Progenitor cell of endocrine pancreas (in vitro differentiated cells): ENCODE data around the gene MRM1. TPM values are rescaled to one million over a fixed set of nuclear protein-coding genes. Genes with fewer than 3 reads are reported as not detected.
A peak's percentile ranks its signal among the peaks of the same experiment; 100 is the strongest.

ENCODE experiments used
- DNase-seq: peaks from one replicate; pipeline ENCODE4 v3.0.0; 2021; ENCODE audit warnings: low spot score; ENCODE audit not compliant: unreplicated experiment
- H3K27ac Mint-ChIP-seq: 2 replicates; pipeline ENCODE4 v1.8.0; 2021; ENCODE audit warnings: mild to moderate bottlenecking, moderate library complexity, mixed read lengths
- H3K27me3 Mint-ChIP-seq: 2 replicates; pipeline ENCODE4 v1.8.0; 2021; ENCODE audit warnings: mixed read lengths
- H3K36me3 Mint-ChIP-seq: 2 replicates; pipeline ENCODE4 v1.8.0; 2022; ENCODE audit warnings: mixed read lengths; ENCODE audit not compliant: insufficient read depth
- H3K4me1 Mint-ChIP-seq: 2 replicates; pipeline ENCODE4 v1.8.0; 2021; ENCODE audit warnings: low read depth, mixed read lengths
- H3K4me3 Mint-ChIP-seq: 2 replicates; pipeline ENCODE4 v1.8.0; 2021; ENCODE audit warnings: low read depth, mild to moderate bottlenecking, moderate library complexity, mixed read lengths
- H3K9me3 Mint-ChIP-seq: 2 replicates; pipeline ENCODE4 v1.8.0; 2021; ENCODE audit warnings: low read depth, mixed read lengths
- total RNA-seq: library from RNA; stranded (reverse); gene quantifications from 2 replicates; pipeline ENCODE4 v1.2.1, GENCODE V29; 2021
- TF ChIP-seq, protein P1 (sequence below): fragments of 200-600 bp; sonication (generic); IDR thresholded peaks from one replicate; pipeline ENCODE4 v1.5.0; 2021; ENCODE audit warnings: antibody characterized with exemption, mild to moderate bottlenecking; ENCODE audit not compliant: unreplicated experiment

The MRM1 gene
- total RNA-seq, 1 donor from 2014 or later = 6.6 TPM

DNA sequence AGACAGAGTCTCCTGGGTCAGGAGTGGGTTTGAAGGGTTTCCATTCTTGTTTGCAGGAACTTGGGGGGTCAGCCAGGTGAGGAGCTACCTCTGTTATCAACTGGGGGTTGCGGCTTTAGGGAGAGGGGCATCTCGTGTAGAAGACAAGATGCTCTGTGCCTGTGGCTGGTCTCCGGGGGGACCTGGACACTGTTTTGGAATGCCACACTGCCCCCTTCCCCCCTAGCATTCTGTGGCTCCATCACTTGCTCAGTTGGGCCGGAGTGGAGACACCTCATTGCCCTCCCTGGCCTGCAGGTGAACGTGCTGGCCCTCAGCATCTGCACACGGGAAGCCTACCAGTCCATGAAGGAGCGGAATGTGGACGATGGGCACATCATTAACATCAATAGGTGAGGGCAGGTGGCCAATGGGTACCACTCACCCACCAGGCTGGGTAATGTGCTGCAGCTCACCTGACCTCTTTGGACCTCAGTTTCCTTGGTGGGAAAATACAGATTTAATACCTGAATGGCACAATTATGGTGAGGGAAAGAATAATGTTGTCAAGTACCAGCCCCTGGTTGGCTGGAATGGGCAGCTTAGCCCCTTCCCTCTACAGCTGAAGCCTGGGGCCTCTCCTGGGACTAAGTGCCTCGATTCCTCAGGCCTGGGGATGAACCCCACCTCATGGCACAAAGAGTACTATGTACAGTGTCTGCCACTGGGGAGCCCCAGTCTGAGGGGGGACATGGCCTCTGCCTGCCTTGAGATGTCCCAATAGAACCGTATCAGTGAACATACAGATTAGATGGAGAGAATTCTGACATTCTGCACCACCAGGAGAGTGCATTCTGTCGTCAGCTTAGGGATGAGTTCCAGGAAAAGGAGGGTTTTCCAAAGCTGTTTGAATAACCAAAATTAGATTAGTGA lies 3.3 kb upstream of the MRM1 start:
- H3K36me3 Mint-ChIP-seq = peaks cover 1% of the 10 kb centered on the region
- TF ChIP-seq, protein P1, sequence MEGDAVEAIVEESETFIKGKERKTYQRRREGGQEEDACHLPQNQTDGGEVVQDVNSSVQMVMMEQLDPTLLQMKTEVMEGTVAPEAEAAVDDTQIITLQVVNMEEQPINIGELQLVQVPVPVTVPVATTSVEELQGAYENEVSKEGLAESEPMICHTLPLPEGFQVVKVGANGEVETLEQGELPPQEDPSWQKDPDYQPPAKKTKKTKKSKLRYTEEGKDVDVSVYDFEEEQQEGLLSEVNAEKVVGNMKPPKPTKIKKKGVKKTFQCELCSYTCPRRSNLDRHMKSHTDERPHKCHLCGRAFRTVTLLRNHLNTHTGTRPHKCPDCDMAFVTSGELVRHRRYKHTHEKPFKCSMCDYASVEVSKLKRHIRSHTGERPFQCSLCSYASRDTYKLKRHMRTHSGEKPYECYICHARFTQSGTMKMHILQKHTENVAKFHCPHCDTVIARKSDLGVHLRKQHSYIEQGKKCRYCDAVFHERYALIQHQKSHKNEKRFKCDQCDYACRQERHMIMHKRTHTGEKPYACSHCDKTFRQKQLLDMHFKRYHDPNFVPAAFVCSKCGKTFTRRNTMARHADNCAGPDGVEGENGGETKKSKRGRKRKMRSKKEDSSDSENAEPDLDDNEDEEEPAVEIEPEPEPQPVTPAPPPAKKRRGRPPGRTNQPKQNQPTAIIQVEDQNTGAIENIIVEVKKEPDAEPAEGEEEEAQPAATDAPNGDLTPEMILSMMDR = no peak
- H3K27me3 Mint-ChIP-seq = no peaks in the 10 kb centered on the region
- H3K4me1 Mint-ChIP-seq = peaks cover 15% of the 10 kb centered on the region
- H3K27ac Mint-ChIP-seq = no peak overlapping the region
- no peak overlapping the region for H3K4me3 Mint-ChIP-seq
- no peak for DNase-seq
- H3K9me3 Mint-ChIP-seq = no peaks in the 10 kb centered on the region

DNA sequence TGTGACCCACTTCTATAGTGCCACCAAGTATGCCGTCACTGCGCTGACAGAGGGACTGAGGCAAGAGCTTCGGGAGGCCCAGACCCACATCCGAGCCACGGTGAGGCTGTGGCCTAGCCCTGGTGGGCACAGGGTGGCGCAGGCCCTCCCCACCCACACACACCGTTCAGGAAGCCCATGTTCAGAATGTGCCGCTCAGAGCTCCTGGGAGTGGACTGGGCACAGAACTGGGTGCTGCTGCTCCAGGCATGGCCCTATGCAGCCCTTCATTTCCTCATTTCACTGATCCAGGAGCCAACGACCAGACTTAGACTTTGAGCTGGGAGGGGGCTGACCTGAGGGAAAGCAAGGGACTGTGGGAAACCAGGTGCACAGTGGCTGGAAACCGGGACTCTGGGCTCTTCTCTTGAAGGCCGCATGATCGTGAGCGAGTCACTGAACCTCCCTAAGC lies 2.4 kb upstream of the MRM1 start:
- Mint-ChIP-seq H3K36me3 (peaks cover 1% of the 10 kb centered on the region), H3K4me3 (no peak overlapping the region), H3K27me3 (no peaks in the 10 kb centered on the region), H3K9me3 (no peaks in the 10 kb centered on the region), H3K4me1 (peaks cover 14% of the 10 kb centered on the region), H3K27ac (no peak overlapping the region)
- DNase-seq = no peak
- TF ChIP-seq, protein P1 = no peak

DNA sequence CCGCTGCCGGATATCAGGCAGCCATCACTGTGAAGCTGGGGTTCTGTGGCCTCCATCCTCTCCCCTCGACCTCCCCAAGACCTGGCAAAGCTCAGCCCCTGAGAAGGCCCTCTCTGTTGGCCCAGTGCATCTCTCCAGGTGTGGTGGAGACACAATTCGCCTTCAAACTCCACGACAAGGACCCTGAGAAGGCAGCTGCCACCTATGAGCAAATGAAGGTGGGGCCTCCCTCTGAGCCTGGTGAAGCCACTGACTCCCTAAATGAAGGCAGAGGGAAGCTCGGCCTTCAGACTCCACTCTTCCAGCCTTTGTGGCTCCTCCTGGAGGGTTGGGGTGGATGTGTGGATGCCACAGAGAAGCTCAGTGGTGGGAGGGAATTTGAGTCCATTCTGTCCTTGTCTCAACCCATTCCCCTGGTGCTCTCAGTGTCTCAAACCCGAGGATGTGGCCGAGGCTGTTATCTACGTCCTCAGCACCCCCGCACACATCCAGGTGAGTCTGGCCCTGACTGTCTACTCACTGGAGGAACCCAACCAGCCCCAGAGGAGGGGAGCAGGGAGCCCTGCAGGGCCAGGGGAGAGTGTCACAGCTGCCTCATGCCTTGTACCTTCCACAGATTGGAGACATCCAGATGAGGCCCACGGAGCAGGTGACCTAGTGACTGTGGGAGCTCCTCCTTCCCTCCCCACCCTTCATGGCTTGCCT lies 1.7 kb upstream of the MRM1 start:
- peak overlapping the region; percentile 10 for H3K27ac Mint-ChIP-seq
- H3K4me3 Mint-ChIP-seq = no peak overlapping the region
- TF ChIP-seq, protein P1 = no peak
- no peaks in the 10 kb centered on the region for H3K9me3 Mint-ChIP-seq
- peaks cover 17% of the 10 kb centered on the region for H3K4me1 Mint-ChIP-seq
- no peaks in the 10 kb centered on the region for H3K27me3 Mint-ChIP-seq
- peaks cover 1% of the 10 kb centered on the region for H3K36me3 Mint-ChIP-seq
- no peak for DNase-seq

DNA sequence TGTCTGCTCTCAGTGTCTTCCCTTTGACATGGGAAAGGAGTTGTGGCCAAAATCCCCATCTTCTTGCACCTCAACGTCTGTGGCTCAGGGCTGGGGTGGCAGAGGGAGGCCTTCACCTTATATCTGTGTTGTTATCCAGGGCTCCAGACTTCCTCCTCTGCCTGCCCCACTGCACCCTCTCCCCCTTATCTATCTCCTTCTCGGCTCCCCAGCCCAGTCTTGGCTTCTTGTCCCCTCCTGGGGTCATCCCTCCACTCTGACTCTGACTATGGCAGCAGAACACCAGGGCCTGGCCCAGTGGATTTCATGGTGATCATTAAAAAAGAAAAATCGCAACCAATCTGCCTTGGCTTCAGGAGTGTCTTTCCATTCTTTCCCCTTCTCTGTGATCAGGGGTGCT lies 918 bp upstream of the MRM1 start:
- DNase-seq = no peak
- Mint-ChIP-seq H3K4me1 (peaks cover 17% of the 10 kb centered on the region), H3K27me3 (no peaks in the 10 kb centered on the region), H3K9me3 (no peaks in the 10 kb centered on the region), H3K4me3 (peak overlapping the region; percentile 86), H3K27ac (peak overlapping the region; percentile 80), H3K36me3 (no peaks in the 10 kb centered on the region)
- TF ChIP-seq, protein P1 = no peak

DNA sequence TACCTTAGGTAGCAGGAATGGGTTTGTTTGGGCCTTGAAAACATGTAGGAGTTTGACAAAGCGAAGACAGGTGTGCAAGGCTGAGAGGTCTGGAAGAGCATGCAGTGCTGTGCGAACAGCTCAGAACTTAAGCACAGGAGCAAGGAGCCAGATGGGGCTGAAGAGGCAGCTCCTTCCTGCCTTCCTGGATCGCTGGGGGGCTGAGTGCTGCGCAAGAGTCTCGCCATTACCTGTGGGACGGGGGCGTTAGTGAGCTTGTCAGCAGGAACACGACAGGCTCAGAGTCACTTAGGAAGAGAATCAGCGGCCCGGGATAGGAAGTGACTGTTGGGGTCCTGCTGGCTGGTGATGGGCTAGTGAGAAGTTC lies 464 bp upstream of the MRM1 start:
- Mint-ChIP-seq H3K9me3 (no peaks in the 10 kb centered on the region), H3K4me3 (peak overlapping the region; percentile 86), H3K36me3 (peaks cover 3% of the 10 kb centered on the region), H3K4me1 (peaks cover 19% of the 10 kb centered on the region), H3K27ac (peak overlapping the region; percentile 80), H3K27me3 (no peaks in the 10 kb centered on the region)
- TF ChIP-seq, protein P1 = no peak
- no peak for DNase-seq
